Measurements from ENCODE around the gene FOXK2.
"Not testable (repeated sequence)": the region's sequence is repeated elsewhere in the genome, so short reads cannot be mapped to it uniquely, and the experiment has no call there.

DNA sequence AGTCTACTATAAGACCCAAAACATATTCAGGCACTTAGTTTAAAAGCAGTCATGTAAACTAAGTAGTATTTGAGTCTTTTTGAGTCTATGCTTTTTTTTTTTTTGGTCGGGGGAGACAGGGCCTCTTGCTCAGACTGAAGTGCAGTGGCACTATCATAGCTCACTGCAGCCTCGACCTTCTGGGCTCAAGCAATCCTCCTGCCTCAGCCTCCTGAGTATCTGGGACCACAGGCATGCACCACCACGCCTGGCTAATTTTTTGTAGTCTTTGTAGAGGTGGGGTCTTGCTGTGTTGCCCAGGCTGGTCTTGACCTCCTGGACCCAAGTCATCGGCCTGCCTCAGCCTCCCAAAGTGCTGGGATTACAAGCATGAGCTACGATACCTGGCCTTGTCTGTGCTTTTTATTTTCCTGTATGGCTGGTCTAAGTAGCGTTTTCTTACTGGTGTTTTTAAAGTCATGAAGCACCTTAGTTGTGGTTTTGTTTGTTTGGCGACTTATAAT, 43.2 kb downstream of the FOXK2 start:
- TF ChIP-seq, protein P1, sequence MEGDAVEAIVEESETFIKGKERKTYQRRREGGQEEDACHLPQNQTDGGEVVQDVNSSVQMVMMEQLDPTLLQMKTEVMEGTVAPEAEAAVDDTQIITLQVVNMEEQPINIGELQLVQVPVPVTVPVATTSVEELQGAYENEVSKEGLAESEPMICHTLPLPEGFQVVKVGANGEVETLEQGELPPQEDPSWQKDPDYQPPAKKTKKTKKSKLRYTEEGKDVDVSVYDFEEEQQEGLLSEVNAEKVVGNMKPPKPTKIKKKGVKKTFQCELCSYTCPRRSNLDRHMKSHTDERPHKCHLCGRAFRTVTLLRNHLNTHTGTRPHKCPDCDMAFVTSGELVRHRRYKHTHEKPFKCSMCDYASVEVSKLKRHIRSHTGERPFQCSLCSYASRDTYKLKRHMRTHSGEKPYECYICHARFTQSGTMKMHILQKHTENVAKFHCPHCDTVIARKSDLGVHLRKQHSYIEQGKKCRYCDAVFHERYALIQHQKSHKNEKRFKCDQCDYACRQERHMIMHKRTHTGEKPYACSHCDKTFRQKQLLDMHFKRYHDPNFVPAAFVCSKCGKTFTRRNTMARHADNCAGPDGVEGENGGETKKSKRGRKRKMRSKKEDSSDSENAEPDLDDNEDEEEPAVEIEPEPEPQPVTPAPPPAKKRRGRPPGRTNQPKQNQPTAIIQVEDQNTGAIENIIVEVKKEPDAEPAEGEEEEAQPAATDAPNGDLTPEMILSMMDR (IDR thresholded peaks at IDR 0.05; ENCODE audit: extremely low read depth in 1 of 2, insufficient read depth in 1 of 2, low read depth in 1 of 2, low read length in 2 of 2): not testable (repeated sequence)
- TF ChIP-seq EZH2 (IDR thresholded peaks at IDR 0.05; ENCODE audit: borderline replicate concordance, low read depth, low read length, severe bottlenecking): not testable (repeated sequence)

Data from endothelial cell of umbilical vein (primary cell).